ENCODE results near the gene STYXL1.

- no peak for TF ChIP-seq CTCF (conservative IDR thresholded peaks at IDR 0.05; ENCODE audit: low read length)
- no peak for TF ChIP-seq EZH2phosphoT487 (IDR thresholded peaks at IDR 0.05; ENCODE audit: borderline replicate concordance)
Observed at GRCh38 chr7:76071316-76072242, 23.8 kb upstream of the STYXL1 start.

All from Loucy (cell line).